ENCODE data around the gene SYNE2. TPM values are rescaled to one million over a fixed set of nuclear protein-coding genes. Genes with fewer than 3 reads are reported as not detected.
A peak's percentile ranks its signal among the peaks of the same experiment; 100 is the strongest.

Gene SYNE2
- total RNA-seq, 2 experiments from 2014 or later, result 192 to 218 TPM

DNA sequence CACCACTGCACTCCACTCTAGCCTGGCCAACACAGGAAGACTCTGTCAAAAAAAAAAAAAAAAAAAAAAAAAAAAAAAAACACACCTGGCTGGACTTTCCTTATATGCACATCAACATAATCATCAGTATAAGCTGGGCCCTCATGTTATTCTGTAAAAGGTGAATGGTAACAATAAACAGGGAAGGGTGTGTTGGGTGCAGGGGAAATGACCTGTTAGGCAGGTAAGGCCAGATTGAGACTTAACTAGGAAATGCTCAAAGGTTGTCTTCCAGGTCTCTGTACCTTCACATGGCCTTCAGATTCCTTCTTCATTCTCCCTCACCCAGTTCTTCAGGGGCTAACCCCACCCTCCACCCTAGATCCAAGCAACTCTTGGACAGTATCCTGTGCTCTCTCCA, 393.9 kb downstream of the SYNE2 start:
- no peaks in the 10 kb centered on the region for H3K36me3 Mint-ChIP-seq (ENCODE audit: low read depth)
- H3K9me3 Mint-ChIP-seq, result no peaks in the 10 kb centered on the region
- H3K27ac Mint-ChIP-seq, result no peak overlapping the region
- peaks cover 6% of the 10 kb centered on the region for H3K27me3 Mint-ChIP-seq
- H3K4me1 Mint-ChIP-seq, result no peaks in the 10 kb centered on the region
- ChIA-PET POLR2A (no interaction called here), CTCF (no interaction called here)
- DNase-seq, result no peak
- H3K4me3 Mint-ChIP-seq, result no peak overlapping the region

DNA sequence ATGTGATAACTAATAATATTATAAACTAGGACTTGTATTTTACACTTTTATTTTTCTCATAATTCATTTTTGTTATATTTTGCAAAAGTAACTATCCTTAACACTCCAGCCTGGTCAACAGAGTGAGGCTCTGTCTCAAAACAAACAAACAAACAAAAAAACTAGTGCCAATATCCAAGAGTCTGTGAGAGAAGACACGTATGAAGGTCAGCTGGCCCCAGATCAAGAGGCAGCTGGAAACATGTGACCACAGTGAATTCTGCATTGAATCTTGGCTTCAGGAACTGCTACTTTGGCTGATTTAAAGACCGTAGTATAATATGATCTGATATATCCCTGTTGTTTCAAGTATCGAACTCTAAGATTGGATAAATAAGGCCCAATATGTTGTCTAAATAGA, 394.4 kb downstream of the SYNE2 start:
- POLR2A ChIA-PET, result no interaction called here
- H3K27me3 Mint-ChIP-seq, result peaks cover 3% of the 10 kb centered on the region
- no peaks in the 10 kb centered on the region for H3K9me3 Mint-ChIP-seq
- DNase-seq, result no peak
- H3K4me1 Mint-ChIP-seq, result no peaks in the 10 kb centered on the region
- H3K36me3 Mint-ChIP-seq (ENCODE audit: low read depth), result no peaks in the 10 kb centered on the region
- CTCF ChIA-PET, result no interaction called here
- no peak overlapping the region for H3K27ac Mint-ChIP-seq
- no peak overlapping the region for H3K4me3 Mint-ChIP-seq

DNA sequence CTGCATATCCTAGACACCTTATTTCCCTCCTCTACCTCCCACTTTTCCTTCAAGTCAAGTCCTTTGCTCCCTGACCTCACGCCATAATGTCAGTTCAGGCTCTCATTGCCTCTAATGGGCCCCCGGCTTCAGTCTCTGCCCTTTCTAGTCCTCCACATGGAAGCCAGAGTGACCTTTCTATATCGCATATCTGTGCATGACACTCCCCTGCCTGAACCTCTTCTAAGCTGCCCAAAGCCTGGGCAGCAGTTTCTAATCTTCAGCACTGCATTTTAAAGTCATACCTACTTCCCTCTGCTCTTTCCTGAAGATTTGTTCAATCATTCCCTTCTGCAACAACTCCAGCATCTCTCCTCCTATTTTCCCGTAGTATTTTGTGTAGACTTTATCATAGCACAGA, 395.9 kb downstream of the SYNE2 start:
- no peaks in the 10 kb centered on the region for H3K9me3 Mint-ChIP-seq
- ChIA-PET CTCF (no interaction called here), POLR2A (no interaction called here)
- no peak overlapping the region for H3K27ac Mint-ChIP-seq
- H3K4me1 Mint-ChIP-seq, result no peaks in the 10 kb centered on the region
- no peaks in the 10 kb centered on the region for H3K27me3 Mint-ChIP-seq
- H3K4me3 Mint-ChIP-seq, result no peak overlapping the region
- no peak for DNase-seq
- no peaks in the 10 kb centered on the region for H3K36me3 Mint-ChIP-seq (ENCODE audit: low read depth)

DNA sequence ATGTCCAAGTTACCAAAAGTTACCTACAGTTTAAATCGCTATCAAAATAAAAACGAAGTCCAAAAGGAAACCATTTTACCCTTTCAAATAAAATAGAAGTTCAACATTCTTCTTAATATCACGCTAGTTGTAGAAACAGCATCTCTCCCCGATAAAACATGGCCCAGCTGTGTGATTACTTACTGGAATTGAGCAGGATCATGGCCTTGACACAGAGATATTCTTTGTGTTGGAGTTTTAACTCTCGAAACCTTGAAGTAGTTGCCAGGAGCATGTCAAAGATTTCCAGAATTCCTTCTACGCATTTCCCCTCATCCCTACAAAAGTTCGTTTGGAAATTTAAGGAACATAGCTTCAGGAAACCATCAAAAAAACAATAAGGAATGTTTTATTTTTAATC, 396.6 kb downstream of the SYNE2 start:
- ChIA-PET CTCF (interaction anchor here (0.6 kb wide), 1 partner anchor 19 kb away, joined by 3 read pairs; no protein-coding TSS in a partner anchor), POLR2A (no interaction called here)
- no peak overlapping the region for H3K27ac Mint-ChIP-seq
- H3K27me3 Mint-ChIP-seq, result no peaks in the 10 kb centered on the region
- no peaks in the 10 kb centered on the region for H3K36me3 Mint-ChIP-seq (ENCODE audit: low read depth)
- DNase-seq, result no peak
- H3K9me3 Mint-ChIP-seq, result no peaks in the 10 kb centered on the region
- no peak overlapping the region for H3K4me3 Mint-ChIP-seq
- H3K4me1 Mint-ChIP-seq, result no peaks in the 10 kb centered on the region

DNA sequence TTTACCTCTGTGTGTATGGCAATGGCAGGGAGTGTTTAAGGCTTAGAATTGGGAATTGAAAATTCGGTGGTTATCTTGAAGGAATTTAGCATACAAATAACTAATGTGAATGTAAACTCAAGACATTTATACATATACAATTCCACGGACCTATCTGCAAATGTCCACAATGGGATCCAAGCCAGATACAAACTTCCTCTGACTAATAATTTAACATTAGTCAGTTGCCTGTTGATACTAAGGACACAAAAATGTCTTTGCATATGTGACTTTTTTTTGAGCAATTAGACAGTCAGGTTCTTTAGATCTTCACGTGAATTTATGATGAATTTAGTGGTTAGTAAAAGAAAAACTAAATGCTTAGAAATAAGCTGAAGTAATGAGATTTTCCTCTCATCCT, 400.9 kb downstream of the SYNE2 start:
- Mint-ChIP-seq H3K4me3 (no peak overlapping the region), H3K9me3 (no peaks in the 10 kb centered on the region), H3K36me3 (ENCODE audit: low read depth) (no peaks in the 10 kb centered on the region), H3K4me1 (no peaks in the 10 kb centered on the region), H3K27me3 (no peaks in the 10 kb centered on the region), H3K27ac (no peak overlapping the region)
- ChIA-PET POLR2A (no interaction called here), CTCF (no interaction called here)
- no peak for DNase-seq

DNA sequence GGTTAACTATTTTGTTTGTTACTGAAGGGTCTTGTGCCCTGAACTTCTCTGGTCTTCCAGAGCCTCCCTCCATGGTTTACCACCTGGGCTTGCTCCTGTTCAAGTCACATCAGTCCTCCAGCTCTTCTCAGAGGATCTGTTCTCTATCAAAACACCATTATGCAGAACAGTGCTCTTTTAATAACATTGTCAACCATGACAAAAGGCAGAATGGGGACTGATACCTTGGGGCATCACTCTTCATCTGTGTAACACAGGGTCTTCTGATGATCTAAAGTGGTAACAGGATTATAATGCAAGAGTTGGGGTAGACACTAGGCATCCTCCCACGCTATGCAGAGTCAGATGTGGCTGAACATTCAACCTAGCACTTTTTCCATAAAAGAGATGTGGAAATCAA, 403.0 kb downstream of the SYNE2 start:
- CTCF ChIA-PET, result no interaction called here

DNA sequence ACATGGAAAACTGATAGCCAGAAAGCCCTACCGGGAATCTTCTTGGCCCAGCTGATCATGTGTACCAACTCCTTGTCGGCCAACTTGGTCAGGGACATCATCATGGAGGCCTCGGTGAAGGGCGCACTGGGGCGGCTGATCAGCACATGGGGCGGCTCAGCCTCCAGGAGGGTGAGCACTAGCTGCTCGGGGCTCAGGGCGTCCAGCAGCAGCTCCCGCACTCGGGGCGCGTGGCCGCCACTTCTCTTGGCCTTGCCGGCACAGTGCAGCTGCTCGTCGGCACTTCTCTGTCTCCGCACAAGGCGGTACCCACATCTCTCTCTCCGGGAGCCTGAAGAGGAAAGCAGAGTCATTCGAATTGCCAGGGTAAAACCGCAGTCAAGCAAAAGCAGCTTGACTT, 407.6 kb downstream of the SYNE2 start:
- ChIA-PET CTCF (interaction anchor here (1.4 kb wide), 1 partner anchor 11 kb away, joined by 4 read pairs; no protein-coding TSS in a partner anchor), POLR2A (no interaction called here)
- Mint-ChIP-seq H3K36me3 (ENCODE audit: low read depth) (no peaks in the 10 kb centered on the region), H3K27me3 (no peaks in the 10 kb centered on the region), H3K27ac (no peak overlapping the region), H3K9me3 (no peaks in the 10 kb centered on the region), H3K4me1 (no peaks in the 10 kb centered on the region), H3K4me3 (no peak overlapping the region)
- no peak for DNase-seq

More for the DNA sequence above, 403.0 kb downstream of the SYNE2 start:
- POLR2A ChIA-PET, result no interaction called here
- Mint-ChIP-seq H3K4me1 (no peaks in the 10 kb centered on the region), H3K27ac (no peak overlapping the region), H3K9me3 (no peaks in the 10 kb centered on the region), H3K36me3 (ENCODE audit: low read depth) (no peaks in the 10 kb centered on the region), H3K4me3 (no peak overlapping the region), H3K27me3 (no peaks in the 10 kb centered on the region)
- no peak for DNase-seq

DNA sequence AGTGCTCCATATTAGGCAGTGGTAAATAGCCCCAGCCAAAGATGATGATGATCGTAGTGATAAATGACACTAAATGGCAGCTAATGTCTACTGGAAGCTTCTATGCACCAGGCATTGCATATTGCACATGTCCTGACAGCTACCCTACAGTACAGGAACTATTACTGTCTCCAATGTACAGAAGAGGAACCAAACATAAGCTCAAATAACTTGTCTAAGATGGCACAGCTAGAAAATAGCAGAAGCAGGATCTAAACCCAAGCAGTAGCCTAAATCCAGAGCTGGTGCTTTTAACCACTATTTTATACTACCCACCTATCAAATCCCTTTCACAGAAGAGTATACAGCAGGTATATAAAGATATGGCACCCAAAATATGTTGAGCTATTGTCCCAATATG, 412.4 kb downstream of the SYNE2 start:
- H3K4me1 Mint-ChIP-seq, result peaks cover 23% of the 10 kb centered on the region

DNA sequence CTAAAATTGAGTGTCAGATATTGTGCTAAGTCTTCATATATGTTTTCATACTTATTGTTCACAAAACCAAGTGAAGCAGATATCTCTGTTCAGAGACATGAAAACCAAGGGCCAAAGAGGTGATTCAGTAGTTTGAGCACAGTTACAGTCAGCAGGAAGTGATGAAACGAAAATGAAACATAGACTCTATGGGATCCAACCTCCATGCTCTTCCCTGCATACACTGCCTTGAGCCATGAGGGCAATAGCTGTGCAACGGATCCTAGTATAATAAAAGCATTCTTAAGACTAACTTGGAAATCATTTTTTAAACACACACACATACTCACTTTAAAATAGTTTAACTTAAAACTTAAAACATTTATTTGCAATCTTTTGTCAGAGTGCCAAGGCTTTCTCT, 413.4 kb downstream of the SYNE2 start:
- ChIA-PET CTCF (no interaction called here), POLR2A (no interaction called here)
- DNase-seq, result no peak
- Mint-ChIP-seq H3K27me3 (no peaks in the 10 kb centered on the region), H3K27ac (peak overlapping the region; percentile 74), H3K9me3 (peaks cover 8% of the 10 kb centered on the region), H3K36me3 (ENCODE audit: low read depth) (peaks cover 7% of the 10 kb centered on the region), H3K4me3 (no peak overlapping the region), H3K4me1 (peaks cover 23% of the 10 kb centered on the region)

More for the DNA sequence above, 412.4 kb downstream of the SYNE2 start:
- DNase-seq, result no peak
- POLR2A ChIA-PET, result no interaction called here
- H3K27me3 Mint-ChIP-seq, result no peaks in the 10 kb centered on the region
- peaks cover 8% of the 10 kb centered on the region for H3K9me3 Mint-ChIP-seq
- H3K36me3 Mint-ChIP-seq (ENCODE audit: low read depth), result peaks cover 7% of the 10 kb centered on the region
- CTCF ChIA-PET, result interaction anchor here (0.8 to 1.1 kb wide), 2 partner anchors 30 to 70 kb away, joined by 4 read pairs; no protein-coding TSS in a partner anchor
- H3K27ac Mint-ChIP-seq, result no peak overlapping the region
- H3K4me3 Mint-ChIP-seq, result no peak overlapping the region

DNA sequence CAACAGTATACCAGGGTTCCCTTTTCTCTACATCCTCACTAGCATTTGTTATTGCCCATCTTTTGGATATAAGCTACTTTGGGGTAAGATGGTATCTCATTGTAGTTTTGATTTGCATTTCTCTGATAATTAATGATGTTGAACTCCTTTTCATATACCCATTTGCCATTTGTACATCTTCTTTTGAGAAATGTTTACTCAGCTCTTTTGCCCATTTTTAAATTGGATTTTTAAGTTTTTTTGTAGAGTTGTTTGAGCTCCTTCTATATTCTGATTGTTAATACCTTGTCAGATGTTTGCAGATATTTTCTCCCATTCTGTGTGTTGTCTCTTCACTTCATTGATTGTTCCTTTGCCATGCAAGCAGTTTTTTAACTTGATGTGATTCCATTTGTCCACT, 419.2 kb downstream of the SYNE2 start:
- peaks cover 2% of the 10 kb centered on the region for H3K9me3 Mint-ChIP-seq
- no peak for DNase-seq
- H3K4me1 Mint-ChIP-seq, result peaks cover 8% of the 10 kb centered on the region
- H3K36me3 Mint-ChIP-seq (ENCODE audit: low read depth), result no peaks in the 10 kb centered on the region
- no peak overlapping the region for H3K27ac Mint-ChIP-seq
- H3K27me3 Mint-ChIP-seq, result peaks cover 12% of the 10 kb centered on the region
- no peak overlapping the region for H3K4me3 Mint-ChIP-seq
- ChIA-PET POLR2A (interaction anchor here (0.6 kb wide), 1 partner anchor 544 kb away, joined by 3 read pairs; the partner anchor contains the start of gene SGPP1), CTCF (interaction anchor here (0.6 to 1.3 kb wide), 4 partner anchors 12 to 221 kb away, joined by 3 to 4 read pairs (median 3); no protein-coding TSS in a partner anchor)

Small RNA genes within 50 kb of the gene (microRNA-seq; reads per million reads assigned to microRNA genes)
- gene MIR548H1 (ENCODE audit: borderline microRNAs expressed, borderline replicate concordance), result not detected

Other genes starting within 250 kb of the SYNE2 start
- 10 to 100 TPM; 17.5 to 20.7 TPM for gene WDR89, start 211.1 kb upstream of the SYNE2 start, total RNA-seq
- 10 to 100 TPM; 20.0 to 23.0 TPM for gene SGPP1, start 124.9 kb upstream of the SYNE2 start, total RNA-seq